HepG2 (cell line): ENCODE results near the gene HOXB6. TPM values are rescaled to one million over a fixed set of nuclear protein-coding genes. Genes with fewer than 3 reads are reported as not detected.
A peak's percentile ranks its signal among the peaks of the same experiment; 100 is the strongest.

Experiments used
- CEBPB ChIP-seq: IDR thresholded peaks from 2 replicates; pipeline ENCODE4 v1.6.1; 2011; ENCODE audit warnings: low read depth, low read length, improper control_type of control experiment, borderline replicate concordance
- GATAD2A ChIP-seq: IDR thresholded peaks from 2 replicates; pipeline ENCODE4 v1.6.1; 2016
- ISL2 ChIP-seq: sonication (generic); formaldehyde crosslinking; IDR thresholded peaks from 2 replicates; pipeline ENCODE4 v1.5.0; 2020; ENCODE audit warnings: missing genetic modification reagents
- KDM2A ChIP-seq: sonication (generic); formaldehyde crosslinking; IDR thresholded peaks from 2 replicates; pipeline ENCODE4 v1.4.0; 2020; ENCODE audit warnings: low read depth, missing genetic modification reagents, borderline replicate concordance
- MATR3 ChIP-seq: sonication (generic); formaldehyde crosslinking; IDR thresholded peaks from 2 replicates; pipeline ENCODE4 v1.4.0; 2020; ENCODE audit warnings: missing genetic modification reagents
- MYC ChIP-seq: sonication (generic); formaldehyde crosslinking; IDR thresholded peaks from 2 replicates; pipeline ENCODE4 v1.9.0; 2021; ENCODE audit warnings: missing genetic modification reagents, borderline replicate concordance
- NONO ChIP-seq, 2 experiments: fragments of 450-650 bp in 1 of 2; sonication (generic) in 1 of 2; formaldehyde crosslinking in 1 of 2; IDR thresholded peaks in 1 of 2; conservative IDR thresholded peaks in 1 of 2; 2 replicates each; pipeline versions ENCODE4 v1.6.1 to v1.8.0; 2017 to 2022; ENCODE audit warnings: mild to moderate bottlenecking in 1 of 2, missing genetic modification reagents in 1 of 2, moderate library complexity in 1 of 2
- PHB2 ChIP-seq: fragments of 450-650 bp; IDR thresholded peaks from 2 replicates; pipeline ENCODE4 v1.6.1; 2018; ENCODE audit not compliant: partially characterized antibody
- PHF8 ChIP-seq: sonication (generic); formaldehyde crosslinking; IDR thresholded peaks from 2 replicates; pipeline ENCODE4 v1.5.0; 2020; ENCODE audit warnings: missing genetic modification reagents
- POGZ ChIP-seq: sonication (generic); formaldehyde crosslinking; IDR thresholded peaks from 2 replicates; pipeline ENCODE4 v1.4.0; 2020; ENCODE audit warnings: mild to moderate bottlenecking, missing genetic modification reagents
- SATB2 ChIP-seq: sonication (generic); formaldehyde crosslinking; IDR thresholded peaks from 2 replicates; pipeline ENCODE4 v1.5.0; 2020; ENCODE audit warnings: missing genetic modification reagents
- TP53 ChIP-seq: sonication (generic); formaldehyde crosslinking; conservative IDR thresholded peaks from 2 replicates; pipeline ENCODE4 v1.4.0; 2020; ENCODE audit warnings: missing genetic modification reagents
- ZBTB7A ChIP-seq: sonication (generic); formaldehyde crosslinking; IDR thresholded peaks from 2 replicates; pipeline ENCODE4 v1.8.0; 2022; ENCODE audit warnings: mild to moderate bottlenecking, missing genetic modification reagents
- ZFX ChIP-seq: sonication (generic); formaldehyde crosslinking; IDR thresholded peaks from 2 replicates; pipeline ENCODE4 v1.4.0; 2020; ENCODE audit warnings: mild to moderate bottlenecking, low read depth, missing genetic modification reagents, moderate library complexity
- ZKSCAN8 ChIP-seq: IDR thresholded peaks from 2 replicates; pipeline ENCODE4 v1.6.1; 2016; ENCODE audit warnings: borderline replicate concordance, missing genetic modification reagents, missing compliant biosample characterization
- ZNF292 ChIP-seq: sonication (generic); formaldehyde crosslinking; IDR thresholded peaks from 2 replicates; pipeline ENCODE4 v1.8.1; 2022; ENCODE audit warnings: mild to moderate bottlenecking, low read depth, missing genetic modification reagents, borderline replicate concordance
- ZNF501 ChIP-seq: sonication (generic); formaldehyde crosslinking; IDR thresholded peaks from 2 replicates; pipeline ENCODE4 v1.5.1; 2020; ENCODE audit warnings: mild to moderate bottlenecking, moderate library complexity, missing genetic modification reagents
- ZNF629 ChIP-seq: sonication (generic); formaldehyde crosslinking; conservative IDR thresholded peaks from 2 replicates; pipeline ENCODE4 v1.5.0; 2020; ENCODE audit warnings: missing genetic modification reagents
- ZNF724P ChIP-seq: sonication (generic); formaldehyde crosslinking; IDR thresholded peaks from 2 replicates; pipeline ENCODE4 v1.8.0; 2022; ENCODE audit warnings: missing genetic modification reagents, borderline replicate concordance
- ZNF773 ChIP-seq: sonication (generic); formaldehyde crosslinking; IDR thresholded peaks from 2 replicates; pipeline ENCODE4 v1.4.0; 2020; ENCODE audit warnings: missing genetic modification reagents, borderline replicate concordance
- ZSCAN12 ChIP-seq: sonication (generic); formaldehyde crosslinking; IDR thresholded peaks from 2 replicates; pipeline ENCODE4 v1.9.0; 2021; ENCODE audit warnings: mild to moderate bottlenecking, missing genetic modification reagents
- polyA plus RNA-seq, 8 experiments: library from polyadenylated mRNA; depleted of rRNA in 3 of 8; stranded (reverse) in 7 of 8; unstranded in 1 of 8; fragments of >200 nt; fragmentation: Illumina TruSeq in 4 of 8; extraction: Trizol in 4 of 8; gene quantifications; 2 replicates each; pipeline versions ENCODE4 v1.2.1 to v1.2.3, GENCODE V29; 2011 to 2016; ENCODE audit warnings: low read depth in 4 of 8, missing spikeins in 1 of 8, mixed read lengths in 1 of 8; ENCODE audit not compliant: insufficient read depth in 1 of 8
- total RNA-seq, 5 experiments: library from RNA; depleted of rRNA; stranded (reverse); fragments of >200 nt; fragmentation: Illumina TruSeq; extraction: Trizol; gene quantifications; 2 replicates each; pipeline ENCODE4 v1.2.3, GENCODE V29; 2016; ENCODE audit warnings: low read depth in 1 of 5
- TF ChIP-seq, protein P1 (sequence below): IDR thresholded peaks from 2 replicates; pipeline ENCODE4 v1.6.1; 2016; ENCODE audit warnings: missing compliant biosample characterization, missing genetic modification reagents, borderline replicate concordance
- TF ChIP-seq, protein P2 (sequence below): sonication (generic); formaldehyde crosslinking; IDR thresholded peaks from 2 replicates; pipeline ENCODE4 v1.8.0; 2022; ENCODE audit warnings: mild to moderate bottlenecking, missing genetic modification reagents; ENCODE audit not compliant: insufficient replicate concordance
- TF ChIP-seq, protein P3 (sequence below): sonication (generic); formaldehyde crosslinking; IDR thresholded peaks from 2 replicates; pipeline ENCODE4 v1.4.0; 2020; ENCODE audit warnings: mild to moderate bottlenecking, missing genetic modification reagents
- TF ChIP-seq, protein P4 (sequence below): sonication (generic); formaldehyde crosslinking; IDR thresholded peaks from 2 replicates; pipeline ENCODE4 v1.9.0; 2022; ENCODE audit warnings: missing genetic modification reagents, mild to moderate bottlenecking, borderline replicate concordance

The HOXB6 gene
- total and polyA plus RNA-seq, 2 of the 13 experiments (the other 11 are each of a cell fraction or from before 2014, with no cell fraction given): not detected

DNA sequence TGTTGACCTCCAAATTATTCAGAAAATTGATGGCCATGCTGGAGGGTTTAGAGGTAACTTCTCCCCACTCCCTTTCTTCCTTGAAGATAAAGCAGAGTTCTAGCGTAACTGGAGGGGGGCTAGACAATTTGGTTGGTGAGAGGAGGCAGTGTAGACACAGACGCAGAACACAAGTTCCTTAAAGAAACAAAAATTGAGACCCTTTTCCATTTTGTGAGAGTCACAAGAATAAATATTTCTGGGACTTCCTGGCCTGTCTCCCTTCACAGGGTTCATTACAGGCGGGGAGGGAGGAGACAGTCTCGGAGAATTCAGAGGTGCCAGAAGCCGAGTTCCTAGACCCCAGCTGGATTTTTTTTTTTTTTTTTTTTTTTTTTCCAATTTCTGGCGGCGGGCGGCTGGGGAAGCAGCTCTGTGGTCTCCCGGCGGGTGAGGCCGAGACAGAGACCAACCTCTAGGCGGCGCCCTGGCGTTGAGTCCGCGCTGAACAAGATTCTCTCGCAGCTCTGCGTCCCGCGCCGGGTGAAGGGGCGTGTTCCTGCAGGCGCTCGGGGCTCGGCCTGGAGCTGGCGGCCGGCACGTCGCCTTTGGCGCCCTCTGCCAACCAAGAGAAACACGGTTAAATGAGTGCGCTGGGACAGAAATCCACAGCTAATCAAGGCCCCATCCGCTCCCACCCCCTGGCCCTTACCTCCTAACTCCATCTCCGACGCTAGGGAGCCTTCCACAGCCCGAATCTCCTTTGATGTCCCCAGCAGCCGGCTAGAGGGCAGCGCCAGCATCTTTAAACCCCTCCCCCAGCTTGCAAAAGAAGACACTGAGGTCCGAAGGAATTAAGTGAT lies 31.6 kb upstream of the HOXB6 start (continued):
- TF ChIP-seq, protein P1, sequence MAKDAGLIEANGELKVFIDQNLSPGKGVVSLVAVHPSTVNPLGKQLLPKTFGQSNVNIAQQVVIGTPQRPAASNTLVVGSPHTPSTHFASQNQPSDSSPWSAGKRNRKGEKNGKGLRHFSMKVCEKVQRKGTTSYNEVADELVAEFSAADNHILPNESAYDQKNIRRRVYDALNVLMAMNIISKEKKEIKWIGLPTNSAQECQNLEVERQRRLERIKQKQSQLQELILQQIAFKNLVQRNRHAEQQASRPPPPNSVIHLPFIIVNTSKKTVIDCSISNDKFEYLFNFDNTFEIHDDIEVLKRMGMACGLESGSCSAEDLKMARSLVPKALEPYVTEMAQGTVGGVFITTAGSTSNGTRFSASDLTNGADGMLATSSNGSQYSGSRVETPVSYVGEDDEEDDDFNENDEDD (CRISPR knock-in tag): peak; percentile 81
- TF ChIP-seq ZNF501 (CRISPR knock-in tag) (peak; percentile 60; the same call in 1 of the 2 replicates), ZNF629 (peak; percentile 51), ZFX (peak; percentile 88), ZNF292 (CRISPR knock-in tag) (peak; percentile 62; the same call in 1 of the 2 replicates), CEBPB (no peak), SATB2 (CRISPR knock-in tag) (0 out of 2 replicates have a peak, but pooled peaks have one; percentile 66), ZSCAN12 (CRISPR knock-in tag) (peak; percentile 35; the same call in 1 of the 2 replicates), ISL2 (CRISPR knock-in tag) (peak; percentile 53), ZKSCAN8 (CRISPR knock-in tag) (peak; percentile 55; the same call in 1 of the 2 replicates), ZNF773 (CRISPR knock-in tag) (0 out of 2 replicates have a peak, but pooled peaks have one; percentile 50), PHF8 (CRISPR knock-in tag) (peak; percentile 41; the same call in 1 of the 2 replicates), POGZ (CRISPR knock-in tag) (no peak), ZBTB7A (CRISPR knock-in tag) (no peak), PHB2 (no peak), KDM2A (CRISPR knock-in tag) (peak; percentile 86), NONO (IDR thresholded peaks at IDR 0.05) (no peak), NONO (CRISPR knock-in tag; conservative IDR thresholded peaks at IDR 0.05) (0 out of 2 replicates have a peak, but pooled peaks have one; percentile 37), GATAD2A (peak; percentile 48; the same call in 1 of the 2 replicates), MYC (peak; percentile 58; the same call in 1 of the 2 replicates), MATR3 (no peak), ZNF724P (CRISPR knock-in tag) (no peak), TP53 (CRISPR knock-in tag) (no peak)
- TF ChIP-seq, protein P2, sequence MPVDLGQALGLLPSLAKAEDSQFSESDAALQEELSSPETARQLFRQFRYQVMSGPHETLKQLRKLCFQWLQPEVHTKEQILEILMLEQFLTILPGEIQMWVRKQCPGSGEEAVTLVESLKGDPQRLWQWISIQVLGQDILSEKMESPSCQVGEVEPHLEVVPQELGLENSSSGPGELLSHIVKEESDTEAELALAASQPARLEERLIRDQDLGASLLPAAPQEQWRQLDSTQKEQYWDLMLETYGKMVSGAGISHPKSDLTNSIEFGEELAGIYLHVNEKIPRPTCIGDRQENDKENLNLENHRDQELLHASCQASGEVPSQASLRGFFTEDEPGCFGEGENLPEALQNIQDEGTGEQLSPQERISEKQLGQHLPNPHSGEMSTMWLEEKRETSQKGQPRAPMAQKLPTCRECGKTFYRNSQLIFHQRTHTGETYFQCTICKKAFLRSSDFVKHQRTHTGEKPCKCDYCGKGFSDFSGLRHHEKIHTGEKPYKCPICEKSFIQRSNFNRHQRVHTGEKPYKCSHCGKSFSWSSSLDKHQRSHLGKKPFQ: no peak
- TF ChIP-seq, protein P3, sequence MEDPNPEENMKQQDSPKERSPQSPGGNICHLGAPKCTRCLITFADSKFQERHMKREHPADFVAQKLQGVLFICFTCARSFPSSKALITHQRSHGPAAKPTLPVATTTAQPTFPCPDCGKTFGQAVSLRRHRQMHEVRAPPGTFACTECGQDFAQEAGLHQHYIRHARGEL (CRISPR knock-in tag): 0 out of 2 replicates have a peak, but pooled peaks have one; percentile 36
- TF ChIP-seq, protein P4, sequence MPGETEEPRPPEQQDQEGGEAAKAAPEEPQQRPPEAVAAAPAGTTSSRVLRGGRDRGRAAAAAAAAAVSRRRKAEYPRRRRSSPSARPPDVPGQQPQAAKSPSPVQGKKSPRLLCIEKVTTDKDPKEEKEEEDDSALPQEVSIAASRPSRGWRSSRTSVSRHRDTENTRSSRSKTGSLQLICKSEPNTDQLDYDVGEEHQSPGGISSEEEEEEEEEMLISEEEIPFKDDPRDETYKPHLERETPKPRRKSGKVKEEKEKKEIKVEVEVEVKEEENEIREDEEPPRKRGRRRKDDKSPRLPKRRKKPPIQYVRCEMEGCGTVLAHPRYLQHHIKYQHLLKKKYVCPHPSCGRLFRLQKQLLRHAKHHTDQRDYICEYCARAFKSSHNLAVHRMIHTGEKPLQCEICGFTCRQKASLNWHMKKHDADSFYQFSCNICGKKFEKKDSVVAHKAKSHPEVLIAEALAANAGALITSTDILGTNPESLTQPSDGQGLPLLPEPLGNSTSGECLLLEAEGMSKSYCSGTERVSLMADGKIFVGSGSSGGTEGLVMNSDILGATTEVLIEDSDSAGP: peak; percentile 68
